IMR-90 (cell line): ENCODE measurements around the gene SLAMF1. TPM values are rescaled to one million over a fixed set of nuclear protein-coding genes. Genes with fewer than 3 reads are reported as not detected.

Source experiments
- ATAC-seq: fragments of 200-7000 bp; cut with Tn5 transposase; 2 replicates; pipeline ENCODE4 v1.9.1; 2020; ENCODE audit warnings: low read depth, mild to moderate bottlenecking, moderate library complexity
- BruUV-seq: library from RNA; stranded (reverse); fragments of 400-500 nt; replicated peaks from 2 replicates; lab custom pipeline; 2021; lab: Mats Ljungman, UMichigan
- CTCF ChIA-PET: fragments of 300-600 bp; formaldehyde crosslinking; extraction: SDS; loops from one replicate; lab custom pipeline; 2021; ENCODE audit warnings: antibody characterized with exemption; lab: Yijun Ruan, JAX
- POLR2A ChIA-PET: fragments of 300-600 bp; sonication (Branson Sonifier 250); formaldehyde crosslinking; loops from one replicate; lab custom pipeline; 2022; ENCODE audit warnings: antibody characterized with exemption; ENCODE audit not compliant: unreplicated experiment; lab: Charles Lee
- DNase-seq: peaks from one replicate; pipeline ENCODE4 v3.0.0; 2013
- H2AFZ ChIP-seq: replicated peaks from 2 replicates; pipeline ENCODE3; 2013; ENCODE audit warnings: low read length, mild to moderate bottlenecking; ENCODE audit not compliant: poor library complexity
- H2AK5ac ChIP-seq: 2 replicates; pipeline ENCODE4 v1.6.1; 2013; ENCODE audit warnings: low read depth, low read length, inconsistent platforms
- H2AK9ac ChIP-seq: replicated peaks from 2 replicates; pipeline ENCODE3; 2013; ENCODE audit warnings: mild to moderate bottlenecking, low read depth, low read length, moderate library complexity; ENCODE audit not compliant: poor library complexity
- H2BK120ac ChIP-seq: 2 replicates; pipeline ENCODE4 v1.6.1; 2013; ENCODE audit warnings: low read depth, low read length, inconsistent platforms
- H2BK15ac ChIP-seq: 3 replicates; pipeline ENCODE4 v1.6.1; 2013; ENCODE audit warnings: low read depth, low read length, inconsistent platforms
- H2BK20ac ChIP-seq: 2 replicates; pipeline ENCODE4 v1.6.1; 2013; ENCODE audit warnings: low read depth, mild to moderate bottlenecking, inconsistent platforms, low read length, moderate library complexity
- H2BK5ac ChIP-seq: 2 replicates; pipeline ENCODE4 v1.6.1; 2013; ENCODE audit warnings: mild to moderate bottlenecking, low read depth, low read length, inconsistent platforms; ENCODE audit not compliant: poor library complexity, severe bottlenecking
- H3K14ac ChIP-seq: replicated peaks from 2 replicates; pipeline ENCODE4 v1.6.1; 2013; ENCODE audit warnings: low read depth, low read length, inconsistent platforms
- H3K18ac ChIP-seq: 2 replicates; pipeline ENCODE4 v1.6.1; 2013; ENCODE audit warnings: low read depth, low read length, control low read depth
- H3K23ac ChIP-seq: 2 replicates; pipeline ENCODE4 v1.6.1; 2013; ENCODE audit warnings: low read depth, low read length, inconsistent platforms
- H3K27ac ChIP-seq: 2 replicates; pipeline ENCODE4 v1.5.1; 2013; ENCODE audit warnings: mild to moderate bottlenecking, control low read depth, low read length; ENCODE audit not compliant: insufficient read depth
- H3K27me3 ChIP-seq: 2 replicates; pipeline ENCODE4 v1.6.1; 2013; ENCODE audit warnings: low read length; ENCODE audit not compliant: control insufficient read depth, insufficient read depth
- H3K36me3 ChIP-seq: 2 replicates; pipeline ENCODE4 v1.6.1; 2013; ENCODE audit warnings: low read length, mixed read lengths; ENCODE audit not compliant: control insufficient read depth, insufficient read depth
- H3K4ac ChIP-seq: 2 replicates; pipeline ENCODE4 v1.6.1; 2013; ENCODE audit warnings: low read depth, low read length, inconsistent platforms
- H3K4me1 ChIP-seq: 2 replicates; pipeline ENCODE4 v1.6.1; 2013; ENCODE audit warnings: low read length, mixed read lengths; ENCODE audit not compliant: control insufficient read depth, insufficient read depth
- H3K4me2 ChIP-seq: 2 replicates; pipeline ENCODE4 v1.6.1; 2013; ENCODE audit warnings: low read depth, mild to moderate bottlenecking, control low read depth, low read length, moderate library complexity
- H3K4me3 ChIP-seq: 2 replicates; pipeline ENCODE4 v1.5.1; 2013; ENCODE audit warnings: low read depth, mild to moderate bottlenecking, control low read depth, low read length, moderate library complexity; ENCODE audit not compliant: insufficient read depth
- H3K56ac ChIP-seq: 2 replicates; pipeline ENCODE4 v1.6.1; 2013; ENCODE audit warnings: low read length, inconsistent platforms; ENCODE audit not compliant: insufficient read depth; ENCODE audit errors: extremely low read depth
- H3K79me1 ChIP-seq, 2 experiments: 2 replicates each; pipeline ENCODE4 v1.6.1; 2013; ENCODE audit warnings: low read length in 2 of 2, inconsistent platforms in 1 of 2, low read depth in 1 of 2
- H3K9ac ChIP-seq: 2 replicates; pipeline ENCODE4 v1.6.1; 2013; ENCODE audit warnings: low read depth, low read length, control low read depth
- H3K9me1 ChIP-seq: 2 replicates; pipeline ENCODE4 v1.6.1; 2013; ENCODE audit warnings: low read length, inconsistent platforms; ENCODE audit not compliant: insufficient read depth
- H3K9me3 ChIP-seq: 2 replicates; pipeline ENCODE4 v1.6.1; 2013; ENCODE audit warnings: low read length; ENCODE audit not compliant: control insufficient read depth, insufficient read depth
- H4K20me1 ChIP-seq: 2 replicates; pipeline ENCODE4 v1.6.1; 2013; ENCODE audit warnings: low read length, inconsistent platforms; ENCODE audit not compliant: insufficient read depth
- H4K5ac ChIP-seq: 2 replicates; pipeline ENCODE4 v1.6.1; 2013; ENCODE audit warnings: mild to moderate bottlenecking, low read depth, low read length, control low read depth
- H4K8ac ChIP-seq, 2 experiments: 2 replicates each; pipeline ENCODE4 v1.6.1; 2013; ENCODE audit warnings: low read depth in 2 of 2, low read length in 2 of 2, control low read depth in 1 of 2, inconsistent platforms in 1 of 2
- H4K91ac ChIP-seq: 2 replicates; pipeline ENCODE4 v1.6.1; 2013; ENCODE audit warnings: low read depth, low read length, inconsistent platforms; ENCODE audit not compliant: insufficient read depth
- BHLHE40 ChIP-seq: fragments of 150-350 bp; IDR thresholded peaks from 2 replicates; pipeline ENCODE4 v1.6.1; 2016; ENCODE audit warnings: mild to moderate bottlenecking, low read depth, low read length
- CEBPB ChIP-seq: IDR thresholded peaks from 2 replicates; pipeline ENCODE4 v1.6.1; 2012; ENCODE audit warnings: low read depth, low read length, improper control_type of control experiment
- CHD1 ChIP-seq: IDR thresholded peaks from 2 replicates; pipeline ENCODE4 v1.6.1; 2012; ENCODE audit warnings: low read depth, low read length, improper control_type of control experiment
- CTCF ChIP-seq: conservative IDR thresholded peaks from 2 replicates; pipeline ENCODE4 v1.5.1; 2012; ENCODE audit warnings: mild to moderate bottlenecking, low read depth, low read length, improper control_type of control experiment
- ELK1 ChIP-seq: fragments of 150-350 bp; IDR thresholded peaks from 2 replicates; pipeline ENCODE4 v1.6.1; 2016; ENCODE audit warnings: low read depth, mild to moderate bottlenecking, low read length, moderate library complexity, borderline replicate concordance
- FOS ChIP-seq: fragments of 150-350 bp; IDR thresholded peaks from 2 replicates; pipeline ENCODE4 v1.6.1; 2016; ENCODE audit warnings: low read depth, low read length
- MAFK ChIP-seq: IDR thresholded peaks from 2 replicates; pipeline ENCODE4 v1.6.1; 2012; ENCODE audit warnings: low read depth, low read length, improper control_type of control experiment
- MAZ ChIP-seq: IDR thresholded peaks from 2 replicates; pipeline ENCODE4 v1.6.1; 2012; ENCODE audit warnings: low read depth, mild to moderate bottlenecking, low read length, improper control_type of control experiment, moderate library complexity, borderline replicate concordance
- MXI1 ChIP-seq: IDR thresholded peaks from 2 replicates; pipeline ENCODE4 v1.6.1; 2012; ENCODE audit warnings: low read depth, mild to moderate bottlenecking, low read length, moderate library complexity, borderline replicate concordance
- NFE2L2 ChIP-seq: fragments of 150-350 bp; IDR thresholded peaks from 2 replicates; pipeline ENCODE4 v1.6.1; 2016; ENCODE audit warnings: low read depth, mild to moderate bottlenecking, low read length
- POLR2A ChIP-seq: IDR thresholded peaks from 2 replicates; pipeline ENCODE4 v1.6.1; 2012; ENCODE audit warnings: mild to moderate bottlenecking, low read depth, low read length
- RAD21 ChIP-seq: IDR thresholded peaks from 2 replicates; pipeline ENCODE4 v1.6.1; 2012; ENCODE audit warnings: low read length, improper control_type of control experiment
- RCOR1 ChIP-seq: IDR thresholded peaks from 2 replicates; pipeline ENCODE4 v1.6.1; 2012; ENCODE audit warnings: mild to moderate bottlenecking, low read length, improper control_type of control experiment; ENCODE audit not compliant: insufficient replicate concordance
- RFX5 ChIP-seq: IDR thresholded peaks from 2 replicates; pipeline ENCODE4 v1.8.0; 2012; ENCODE audit warnings: low read depth, mild to moderate bottlenecking, low read length, moderate library complexity
- SMC3 ChIP-seq: fragments of 150-350 bp; IDR thresholded peaks from 2 replicates; pipeline ENCODE4 v1.6.1; 2016; ENCODE audit warnings: low read depth, mild to moderate bottlenecking, antibody characterized with exemption, low read length, moderate library complexity
- USF2 ChIP-seq: fragments of 150-350 bp; IDR thresholded peaks from 2 replicates; pipeline ENCODE4 v1.6.1; 2017; ENCODE audit warnings: mild to moderate bottlenecking, antibody characterized with exemption, low read length, low read depth
- WGBS, 2 experiments: methylation state at CpG; one replicate each; pipeline versions ENCODE4 v1.1.5 to v1.1.7; 2013; ENCODE audit warnings: missing lambda C conversion rate in 2 of 2; ENCODE audit not compliant: insufficient read length in 1 of 2; ENCODE audit errors: extremely low coverage in 2 of 2; 5-methylcytosine and 5-hydroxymethylcytosine counted together
- dilution Hi-C: fragments of 300-500 bp; cut with HindIII; formaldehyde crosslinking; loops from one replicate; pipeline ENCODE4 v1.14.3; 2018; ENCODE audit warnings: low sequenced_read_pairs; ENCODE audit not compliant: unreplicated experiment
- in situ Hi-C: fragments of 300-500 bp; cut with MboI; formaldehyde crosslinking; loops from 3 replicates; pipeline ENCODE4 v1.14.3; 2019; ENCODE audit warnings: low sequenced_read_pairs, inconsistent platforms, mixed read lengths
- intact Hi-C: fragments of 100-400 bp; cut with micrococcal nuclease; formaldehyde crosslinking; loops from 2 replicates; pipeline ENCODE4 v1.10.0; 2022
- polyA plus RNA-seq, 3 experiments: library from polyadenylated mRNA; depleted of rRNA; stranded (reverse); fragments of >200 nt; gene quantifications; 2 replicates each; pipeline ENCODE4 v1.2.3, GENCODE V29; 2012; ENCODE audit warnings: low replicate concordance in 1 of 3
- total RNA-seq: library from RNA; depleted of rRNA; stranded (reverse); fragments of >200 nt; gene quantifications from 2 replicates; pipeline ENCODE4 v1.2.3, GENCODE V29; 2012

SLAMF1 gene
- total and polyA plus RNA-seq, 2 of the 4 experiments (the other 2 are of a cell fraction): not detected

GRCh38 chr1:160605205-160605604 is 41.6 kb downstream of the SLAMF1 start:
- Histone ChIP-seq H3K9me1 (no peaks in the 10 kb centered on the region), H2AK5ac (no peak overlapping the region), H2AFZ (no peak overlapping the region), H3K27me3 (no peaks in the 10 kb centered on the region; the same call in 1 of the 2 replicates), H3K27ac (no peak overlapping the region), H2BK5ac (no peak overlapping the region), H3K14ac (no peak overlapping the region), H3K9me3 (no peaks in the 10 kb centered on the region), H2BK15ac (no peak overlapping the region), H3K23ac (no peak overlapping the region), H3K18ac (no peak overlapping the region), H4K91ac (no peak overlapping the region), H3K36me3 (no peaks in the 10 kb centered on the region), H3K4ac (no peak overlapping the region), H2BK20ac (no peak overlapping the region), H4K20me1 (no peaks in the 10 kb centered on the region), H2AK9ac (no peak overlapping the region), H2BK120ac (no peak overlapping the region), H3K79me1 (no peaks in the 10 kb centered on the region), H3K4me1 (no peaks in the 10 kb centered on the region), H3K56ac (no peak overlapping the region), H4K5ac (no peak overlapping the region), H3K4me3 (no peak overlapping the region), H3K4me2 (no peak overlapping the region), H4K8ac (no peak overlapping the region), H3K9ac (no peak overlapping the region)
- ChIA-PET POLR2A (no interaction called here), CTCF (no interaction called here)
- intact Hi-C loops: no loop called here
- ATAC-seq (no peak), DNase-seq (no peak)
- 75% methylated on average over 2 of the region's 2 CpGs; no CpG with 5 or more reads in 1 of the 2 experiments for WGBS, 2 experiments
- TF ChIP-seq RAD21 (no peak), POLR2A (no peak), ELK1 (no peak), SMC3 (no peak), RFX5 (no peak), MAFK (no peak), CTCF (no peak), MAZ (no peak), CEBPB (no peak), BHLHE40 (no peak), FOS (no peak), USF2 (no peak), NFE2L2 (no peak), CHD1 (no peak), MXI1 (no peak), RCOR1 (no peak)
- no TSS peak for BruUV-seq
- dilution Hi-C loops: no loop called here
- in situ Hi-C loops: loop anchor here (5.0 to 25.0 kb wide), 2 partner anchors 178 to 418 kb away; partner anchors contain the start of gene CASQ1
